HG03558 (cell line): ENCODE data around the gene FGGY.

Source experiments
- ATAC-seq: cut with Tn5 transposase; IDR thresholded peaks from one replicate; pipeline ENCODE4 v1.9.1; 2021; ENCODE audit warnings: moderate number of reproducible peaks; ENCODE audit not compliant: unreplicated experiment; ENCODE audit errors: extremely low read depth

FGGY gene

DNA sequence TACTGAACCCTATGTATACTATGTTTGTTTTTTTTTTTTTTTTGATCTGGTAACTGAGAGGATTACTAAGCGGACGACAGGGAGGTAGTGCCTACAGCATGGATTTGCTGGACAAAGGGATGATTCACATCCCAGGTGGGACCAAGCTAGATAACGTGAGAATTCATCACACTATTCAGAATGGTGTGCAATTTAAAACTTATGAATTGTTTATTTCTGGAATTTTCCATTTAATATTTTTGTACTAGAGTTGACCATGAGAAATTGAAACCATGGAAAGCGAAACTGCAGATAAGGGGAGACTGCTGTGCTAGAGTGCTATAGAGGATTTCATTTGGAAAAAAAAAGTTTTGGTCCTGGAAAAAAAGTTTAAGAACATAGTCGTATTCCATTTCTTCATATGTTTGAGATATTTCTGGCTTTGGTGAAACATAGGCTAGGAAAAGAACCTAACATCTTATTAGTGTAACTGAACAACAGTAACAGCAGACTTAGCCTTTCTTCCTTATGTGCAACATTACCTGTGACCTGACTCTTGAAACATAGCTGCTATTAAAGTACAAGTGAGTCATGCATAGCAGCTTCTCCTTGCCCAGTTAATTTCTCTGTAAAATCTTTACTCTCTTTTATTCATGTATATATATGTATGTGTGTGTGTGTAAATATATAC is 202.5 kb downstream of the FGGY start:
- no peak for ATAC-seq

GRCh38 chr1:59499943-59500569 is 203.2 kb downstream of the FGGY start:
- no peak for ATAC-seq

GRCh38 chr1:59500950-59501742 is 204.3 kb downstream of the FGGY start:
- no peak for ATAC-seq

DNA sequence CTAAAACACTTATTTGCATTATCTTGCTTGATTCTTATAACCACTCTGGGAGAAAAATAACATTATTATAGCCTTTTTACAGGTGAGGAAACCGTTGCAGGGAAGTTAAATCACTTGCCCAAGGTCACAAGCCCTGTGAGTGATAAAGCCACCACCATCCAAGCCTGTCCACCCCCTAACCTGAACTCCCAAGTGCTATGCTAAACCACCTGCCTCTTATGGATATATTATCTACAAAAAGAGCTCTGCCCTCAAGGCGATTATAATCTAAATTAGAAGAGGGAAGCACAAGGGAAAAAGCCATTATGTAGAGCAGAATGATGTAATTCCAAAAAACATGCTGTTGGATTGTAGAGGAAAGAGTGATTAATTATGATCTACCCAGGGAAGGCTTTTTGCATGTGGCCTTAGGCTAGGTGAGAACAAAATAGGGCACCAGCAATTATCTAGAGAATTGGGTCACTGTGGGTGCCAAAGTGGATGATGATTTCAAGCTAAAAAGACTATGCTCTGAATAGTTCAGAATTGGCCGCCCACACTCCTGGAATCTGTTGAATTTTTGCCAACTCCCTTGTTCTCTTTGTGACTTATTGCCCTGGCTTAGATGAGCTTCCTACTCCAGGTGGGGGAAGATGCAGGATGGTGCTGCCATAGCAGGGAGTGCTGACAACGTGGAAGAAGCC is 205.3 kb downstream of the FGGY start:
- no peak for ATAC-seq

DNA sequence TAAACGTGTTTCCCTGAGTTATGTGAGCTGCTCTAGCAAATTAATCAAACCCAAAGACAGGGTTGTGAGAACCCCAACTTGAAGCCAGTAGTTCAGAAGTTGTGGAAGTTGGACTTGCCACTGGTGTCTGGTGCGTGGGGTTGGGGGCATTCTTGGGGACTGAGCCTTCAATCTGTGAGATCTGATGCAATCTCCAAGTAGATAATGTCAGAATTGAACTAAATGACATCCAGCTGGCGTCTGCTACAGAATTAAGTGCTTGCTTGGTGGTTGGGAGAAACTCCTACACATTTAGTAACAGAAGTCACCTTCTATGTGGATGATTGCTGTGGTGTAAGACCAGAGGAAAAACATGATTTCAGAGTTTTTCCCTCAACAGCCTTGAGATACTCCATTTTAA is 207.4 kb downstream of the FGGY start:
- ATAC-seq: no peak

DNA sequence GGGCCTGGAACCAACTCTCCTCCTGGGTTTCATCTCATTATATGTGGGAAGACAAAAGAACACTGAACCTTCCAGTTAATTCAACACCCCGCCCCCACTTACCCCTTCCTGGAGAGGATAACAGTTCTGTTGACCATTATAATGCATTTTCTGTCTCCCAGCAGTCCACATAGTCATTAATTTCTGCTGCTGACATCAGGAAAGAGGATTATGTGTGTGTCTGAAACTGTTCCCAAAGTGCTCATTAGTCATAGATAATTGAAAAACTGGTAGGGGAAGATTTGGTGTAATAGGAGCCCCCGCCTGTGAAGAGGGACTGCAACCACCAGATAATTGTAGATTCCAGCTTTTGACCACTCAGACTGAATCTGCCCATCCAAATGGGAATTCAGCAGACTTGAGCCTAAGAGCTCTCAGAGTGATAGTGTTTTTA is 208.7 kb downstream of the FGGY start:
- ATAC-seq: no peak

DNA sequence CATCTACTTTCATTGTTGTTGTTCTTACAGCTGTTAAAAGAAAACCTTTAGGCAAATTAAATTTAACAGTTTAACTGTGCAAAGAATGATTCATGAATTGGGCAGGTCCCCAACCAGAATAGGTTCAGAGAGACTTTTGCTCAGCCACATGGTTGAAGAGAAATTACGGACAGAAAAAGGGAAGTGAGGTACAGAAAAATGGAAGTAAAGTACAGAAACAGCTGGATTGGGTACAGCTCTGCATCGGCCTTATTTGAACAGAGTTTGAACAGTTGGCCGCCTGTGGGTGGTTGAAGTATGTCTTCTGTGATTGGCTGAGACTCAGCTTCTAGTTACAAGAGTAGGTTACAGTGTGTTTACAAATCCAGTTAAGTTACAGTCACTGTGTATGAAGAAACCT is 210.1 kb downstream of the FGGY start:
- ATAC-seq: no peak

- no peak for ATAC-seq
Observed at GRCh38 chr1:59509341-59509875, 212.5 kb downstream of the FGGY start.

DNA sequence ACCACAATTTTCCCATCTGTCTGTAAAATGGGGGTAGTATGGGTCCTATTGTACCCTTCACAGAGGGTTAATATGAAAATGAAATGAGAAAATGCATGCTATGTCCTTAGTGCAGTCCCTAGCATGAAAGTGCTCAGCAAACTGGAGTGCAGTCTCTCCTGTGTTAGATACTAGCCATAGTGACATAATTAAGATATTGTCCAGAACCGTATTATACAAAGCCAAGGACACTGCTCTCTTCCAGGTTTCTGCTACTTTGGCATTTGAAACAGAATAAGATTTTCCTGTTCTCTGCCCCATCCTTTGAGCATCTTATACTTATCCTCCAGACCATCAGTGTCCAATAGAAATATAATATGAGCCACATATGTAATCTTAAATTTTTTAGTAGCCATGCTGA is 213.4 kb downstream of the FGGY start:
- ATAC-seq: no peak

DNA sequence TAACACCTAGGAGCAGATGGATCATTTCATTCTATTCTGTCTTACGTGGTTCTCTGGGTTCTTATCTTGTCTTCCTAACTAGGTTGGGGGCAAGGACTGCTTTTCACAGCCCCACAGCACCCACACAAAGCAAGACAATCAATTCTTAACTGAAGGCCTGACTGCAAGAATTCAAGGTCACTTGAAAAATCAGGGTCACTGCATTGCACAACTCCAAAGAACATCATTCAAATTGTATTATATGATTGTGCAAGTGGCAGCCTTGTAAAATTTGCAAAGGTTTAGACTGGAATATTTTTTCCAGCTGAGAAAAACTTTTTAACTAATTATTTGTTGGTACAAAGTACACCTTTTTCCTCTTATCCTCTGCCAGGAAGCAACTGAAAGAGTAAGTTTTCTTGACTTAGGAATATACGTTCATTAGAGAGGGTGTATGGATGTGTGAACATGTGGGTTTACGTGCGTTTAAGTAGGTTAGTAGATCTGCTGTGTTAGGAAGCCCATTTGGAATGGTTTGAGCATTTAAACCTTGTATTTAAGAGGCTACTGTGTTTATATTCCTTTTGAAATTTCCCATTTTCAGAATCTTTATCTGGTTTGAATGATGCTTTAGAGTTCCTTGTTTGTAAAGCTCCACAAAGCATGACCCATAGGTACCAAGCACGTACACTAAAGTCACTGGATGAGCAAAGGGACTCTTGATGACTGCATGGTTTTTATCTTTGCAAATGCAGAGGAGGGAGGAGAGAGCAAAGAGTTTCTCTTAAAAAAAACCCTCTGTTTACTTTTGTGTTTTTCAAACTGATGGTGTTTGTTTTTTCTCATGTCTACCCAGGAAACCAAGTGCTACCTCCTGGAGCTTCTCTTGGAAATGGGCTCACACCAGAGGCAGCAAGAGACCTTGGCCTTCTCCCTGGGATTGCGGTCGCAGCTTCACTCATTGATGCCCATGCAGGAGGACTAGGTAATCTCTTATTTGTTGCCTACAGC is 214.9 kb downstream of the FGGY start:
- ATAC-seq: no peak

- ATAC-seq: no peak
Observed at GRCh38 chr1:59512702-59513101, 215.8 kb downstream of the FGGY start.

- no peak for ATAC-seq
Observed at GRCh38 chr1:59514061-59514909, 217.4 kb downstream of the FGGY start.

- no peak for ATAC-seq
Observed at GRCh38 chr1:59516881-59517280, 220.0 kb downstream of the FGGY start.

- no peak for ATAC-seq
Observed at GRCh38 chr1:59520194-59520593, 223.3 kb downstream of the FGGY start.

DNA sequence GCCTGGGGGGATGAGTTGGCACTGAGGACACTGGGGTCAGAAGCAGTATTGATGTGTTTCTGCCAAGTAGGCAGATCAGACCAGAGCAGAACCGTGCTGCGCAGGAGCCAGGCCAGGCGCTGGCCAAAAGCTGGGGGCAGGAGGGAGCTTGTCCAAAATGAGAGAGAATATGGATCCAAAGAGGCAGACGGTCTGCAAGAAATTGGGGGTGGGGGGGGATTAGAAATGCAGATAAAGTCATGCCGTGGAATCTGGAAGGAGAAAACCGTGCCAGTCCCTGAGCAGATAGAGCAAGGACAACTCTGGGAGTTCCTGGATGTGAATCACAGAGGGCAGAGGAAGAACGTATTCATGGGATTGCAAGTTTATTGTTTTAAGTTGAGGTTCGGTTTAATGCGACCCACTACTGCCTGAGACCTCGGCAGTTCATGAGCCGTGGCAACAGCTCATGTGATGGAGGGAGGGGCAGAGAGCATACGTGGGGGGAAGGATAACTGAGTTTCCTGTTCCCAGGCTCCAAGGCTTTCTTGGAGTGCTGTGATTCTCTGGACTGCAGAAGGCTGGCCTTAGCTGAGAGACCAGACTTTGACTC is 224.0 kb downstream of the FGGY start:
- ATAC-seq: no peak

- no peak for ATAC-seq
Observed at GRCh38 chr1:59521456-59521855, 224.6 kb downstream of the FGGY start.

DNA sequence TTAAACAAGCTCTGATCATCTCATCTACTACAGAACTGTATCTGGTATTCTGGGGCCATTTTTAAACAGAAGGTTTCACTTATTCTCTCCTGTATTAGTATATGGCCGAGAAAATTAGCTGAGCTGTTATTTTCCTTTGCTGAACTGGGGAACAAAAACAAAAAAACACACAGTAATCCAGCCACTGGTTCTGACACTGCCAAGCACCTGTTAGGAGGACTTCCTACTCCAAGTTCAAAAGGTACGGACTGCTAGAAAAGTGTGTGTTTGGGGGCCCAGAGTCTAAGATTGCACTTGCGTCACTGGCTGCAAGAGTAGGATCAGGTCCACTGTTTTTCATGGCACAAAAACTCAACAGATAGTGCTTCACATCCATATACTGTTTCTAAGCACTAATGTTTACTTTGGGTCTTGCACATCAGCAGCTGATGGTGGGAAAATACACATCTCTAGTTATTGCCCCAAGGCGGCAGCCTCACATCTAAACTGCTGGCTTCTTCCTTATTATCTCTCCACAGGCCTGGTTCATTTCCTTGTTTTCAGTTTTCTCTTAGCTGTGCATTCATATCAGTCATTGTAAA is 226.1 kb downstream of the FGGY start:
- no peak for ATAC-seq
